Ishikawa (cell line): Measurements from ENCODE around the gene KCNT1.

ENCODE experiments used
- CEBPB ChIP-seq: IDR thresholded peaks from 2 replicates; pipeline ENCODE4 v1.6.1; 2012
- CREB1 ChIP-seq: IDR thresholded peaks from 2 replicates; pipeline ENCODE4 v1.6.1; 2012; ENCODE audit warnings: low read depth
- EGR1 ChIP-seq: IDR thresholded peaks from 2 replicates; pipeline ENCODE4 v1.6.1; 2012
- EP300 ChIP-seq: IDR thresholded peaks from 2 replicates; pipeline ENCODE4 v1.6.1; 2012; ENCODE audit warnings: borderline replicate concordance
- FOXM1 ChIP-seq: IDR thresholded peaks from 2 replicates; pipeline ENCODE4 v1.6.1; 2012; ENCODE audit warnings: low read depth, borderline replicate concordance
- RAD21 ChIP-seq: IDR thresholded peaks from 2 replicates; pipeline ENCODE4 v1.6.1; 2012; ENCODE audit warnings: low read depth
- TAF1 ChIP-seq: IDR thresholded peaks from 2 replicates; pipeline ENCODE4 v1.6.1; 2012; ENCODE audit warnings: low read depth, mild to moderate bottlenecking
- TCF12 ChIP-seq: IDR thresholded peaks from 2 replicates; pipeline ENCODE4 v1.6.1; 2012; ENCODE audit warnings: low read depth
- TEAD4 ChIP-seq: IDR thresholded peaks from 2 replicates; pipeline ENCODE4 v1.6.1; 2012
- YY1 ChIP-seq: IDR thresholded peaks from 2 replicates; pipeline ENCODE4 v1.6.1; 2012; ENCODE audit warnings: low read depth
- TF ChIP-seq, protein P1 (sequence below): IDR thresholded peaks from 2 replicates; pipeline ENCODE4 v1.6.1; 2012
- TF ChIP-seq, protein P2 (sequence below): IDR thresholded peaks from 2 replicates; pipeline ENCODE4 v1.6.1; 2012; ENCODE audit warnings: low read depth, mild to moderate bottlenecking
- TF ChIP-seq, protein P3 (sequence below): IDR thresholded peaks from 2 replicates; pipeline ENCODE4 v1.6.1; 2012

DNA sequence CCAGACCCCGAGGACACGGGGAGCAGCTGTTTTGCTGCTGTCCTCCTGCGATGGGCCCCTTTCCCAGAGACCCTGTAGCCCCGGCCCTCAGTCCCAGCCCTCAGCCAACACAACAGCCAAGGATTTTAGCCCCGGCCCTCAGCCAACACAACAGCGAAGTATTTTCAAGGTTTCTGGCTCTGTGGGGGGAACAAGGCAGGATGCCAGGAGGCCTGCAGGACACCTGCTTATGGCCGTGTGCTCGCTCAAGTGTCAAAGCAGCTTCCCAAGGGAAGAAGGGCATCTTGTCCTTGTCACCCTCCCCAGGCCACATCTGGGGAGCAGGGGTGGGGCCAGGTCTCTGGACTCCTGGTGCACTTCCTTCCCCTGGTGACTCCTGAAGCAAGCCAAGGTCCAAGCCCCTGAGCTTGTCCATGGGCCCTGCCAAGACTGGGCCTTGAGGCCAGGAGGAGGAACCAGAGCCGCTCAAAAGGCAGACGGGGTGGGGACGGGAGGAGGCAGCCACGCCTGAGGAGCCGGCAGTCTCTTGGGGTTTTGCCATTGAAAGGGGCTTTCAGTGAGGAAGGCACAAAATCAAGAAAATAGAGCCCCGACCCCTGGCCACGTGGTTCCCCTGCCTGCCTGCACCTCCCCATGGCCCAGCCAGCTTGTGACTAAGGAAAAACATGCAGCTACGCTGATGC, 10.8 kb downstream of the KCNT1 start:
- TF ChIP-seq YY1 = no peak
- TF ChIP-seq EP300 = no peak
- TF ChIP-seq CEBPB = no peak
- no peak for TF ChIP-seq CREB1
- TF ChIP-seq RAD21 = no peak
- TF ChIP-seq FOXM1 = no peak
- TF ChIP-seq, protein P1, sequence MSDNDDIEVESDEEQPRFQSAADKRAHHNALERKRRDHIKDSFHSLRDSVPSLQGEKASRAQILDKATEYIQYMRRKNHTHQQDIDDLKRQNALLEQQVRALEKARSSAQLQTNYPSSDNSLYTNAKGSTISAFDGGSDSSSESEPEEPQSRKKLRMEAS = no peak
- TF ChIP-seq, protein P2, sequence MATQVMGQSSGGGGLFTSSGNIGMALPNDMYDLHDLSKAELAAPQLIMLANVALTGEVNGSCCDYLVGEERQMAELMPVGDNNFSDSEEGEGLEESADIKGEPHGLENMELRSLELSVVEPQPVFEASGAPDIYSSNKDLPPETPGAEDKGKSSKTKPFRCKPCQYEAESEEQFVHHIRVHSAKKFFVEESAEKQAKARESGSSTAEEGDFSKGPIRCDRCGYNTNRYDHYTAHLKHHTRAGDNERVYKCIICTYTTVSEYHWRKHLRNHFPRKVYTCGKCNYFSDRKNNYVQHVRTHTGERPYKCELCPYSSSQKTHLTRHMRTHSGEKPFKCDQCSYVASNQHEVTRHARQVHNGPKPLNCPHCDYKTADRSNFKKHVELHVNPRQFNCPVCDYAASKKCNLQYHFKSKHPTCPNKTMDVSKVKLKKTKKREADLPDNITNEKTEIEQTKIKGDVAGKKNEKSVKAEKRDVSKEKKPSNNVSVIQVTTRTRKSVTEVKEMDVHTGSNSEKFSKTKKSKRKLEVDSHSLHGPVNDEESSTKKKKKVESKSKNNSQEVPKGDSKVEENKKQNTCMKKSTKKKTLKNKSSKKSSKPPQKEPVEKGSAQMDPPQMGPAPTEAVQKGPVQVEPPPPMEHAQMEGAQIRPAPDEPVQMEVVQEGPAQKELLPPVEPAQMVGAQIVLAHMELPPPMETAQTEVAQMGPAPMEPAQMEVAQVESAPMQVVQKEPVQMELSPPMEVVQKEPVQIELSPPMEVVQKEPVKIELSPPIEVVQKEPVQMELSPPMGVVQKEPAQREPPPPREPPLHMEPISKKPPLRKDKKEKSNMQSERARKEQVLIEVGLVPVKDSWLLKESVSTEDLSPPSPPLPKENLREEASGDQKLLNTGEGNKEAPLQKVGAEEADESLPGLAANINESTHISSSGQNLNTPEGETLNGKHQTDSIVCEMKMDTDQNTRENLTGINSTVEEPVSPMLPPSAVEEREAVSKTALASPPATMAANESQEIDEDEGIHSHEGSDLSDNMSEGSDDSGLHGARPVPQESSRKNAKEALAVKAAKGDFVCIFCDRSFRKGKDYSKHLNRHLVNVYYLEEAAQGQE = no peak
- no peak for TF ChIP-seq TAF1
- no peak for TF ChIP-seq TEAD4
- TF ChIP-seq, protein P3, sequence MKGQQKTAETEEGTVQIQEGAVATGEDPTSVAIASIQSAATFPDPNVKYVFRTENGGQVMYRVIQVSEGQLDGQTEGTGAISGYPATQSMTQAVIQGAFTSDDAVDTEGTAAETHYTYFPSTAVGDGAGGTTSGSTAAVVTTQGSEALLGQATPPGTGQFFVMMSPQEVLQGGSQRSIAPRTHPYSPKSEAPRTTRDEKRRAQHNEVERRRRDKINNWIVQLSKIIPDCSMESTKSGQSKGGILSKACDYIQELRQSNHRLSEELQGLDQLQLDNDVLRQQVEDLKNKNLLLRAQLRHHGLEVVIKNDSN = no peak
- TF ChIP-seq EGR1 = no peak
- TF ChIP-seq TCF12 = no peak
